ENCODE results near the gene KAT6B. TPM values are rescaled to one million over a fixed set of nuclear protein-coding genes. Genes with fewer than 3 reads are reported as not detected.

Gene KAT6B
- total RNA-seq, 4 donors from 2014 or later: 12.0 to 37.7 (median 21.6) TPM

DNA sequence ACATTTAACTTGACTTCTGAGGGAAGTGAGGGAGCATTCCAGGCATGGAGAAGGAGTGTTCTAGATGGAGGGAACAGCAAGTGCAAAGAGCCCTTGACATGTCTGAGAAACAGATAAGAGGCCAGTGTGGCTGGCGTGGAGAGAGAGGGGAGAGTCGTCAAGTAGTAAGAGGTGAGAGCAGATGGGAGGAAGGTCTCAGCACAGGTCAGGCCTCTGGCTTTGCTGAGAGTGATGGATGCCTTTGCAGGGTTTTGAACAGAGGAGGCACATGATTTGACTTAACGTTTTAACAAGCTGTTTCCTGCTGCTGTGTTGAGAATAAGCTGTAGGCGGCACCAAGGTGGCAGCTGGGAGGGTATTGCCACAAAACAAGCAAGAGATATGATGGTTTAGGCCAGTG lies 97.2 kb downstream of the KAT6B start:
- Histone ChIP-seq H3K4me3 (no peak overlapping the region), H3K9me3 (no peaks in the 10 kb centered on the region), H3K4me1 (peaks cover 67 to 76% of the 10 kb centered on the region in 2 donors), H3K27me3 (no peaks in the 10 kb centered on the region), H3K27ac (peak overlapping the region; percentile 49 to 73 (median 59)), H3K36me3 (no peaks in the 10 kb centered on the region)
- ATAC-seq (no peak), DNase-seq (no peak)
- in situ Hi-C loops (cut with MboI; ENCODE audit: low sequenced_read_pairs in 4 of 4) (no loop called here), intact Hi-C loops (cut with DNase I; ENCODE audit: low total_unique reads) (loop anchor here (5.0 kb wide), 1 partner anchor 81 kb away; no protein-coding TSS in a partner anchor)
- TF ChIP-seq POLR2A (IDR thresholded peaks at IDR 0.05): no peak
- TF ChIP-seq CTCF (IDR thresholded peaks at IDR 0.05 in 4 of 5, conservative IDR thresholded peaks at IDR 0.05 in 1 of 5): no peak

DNA sequence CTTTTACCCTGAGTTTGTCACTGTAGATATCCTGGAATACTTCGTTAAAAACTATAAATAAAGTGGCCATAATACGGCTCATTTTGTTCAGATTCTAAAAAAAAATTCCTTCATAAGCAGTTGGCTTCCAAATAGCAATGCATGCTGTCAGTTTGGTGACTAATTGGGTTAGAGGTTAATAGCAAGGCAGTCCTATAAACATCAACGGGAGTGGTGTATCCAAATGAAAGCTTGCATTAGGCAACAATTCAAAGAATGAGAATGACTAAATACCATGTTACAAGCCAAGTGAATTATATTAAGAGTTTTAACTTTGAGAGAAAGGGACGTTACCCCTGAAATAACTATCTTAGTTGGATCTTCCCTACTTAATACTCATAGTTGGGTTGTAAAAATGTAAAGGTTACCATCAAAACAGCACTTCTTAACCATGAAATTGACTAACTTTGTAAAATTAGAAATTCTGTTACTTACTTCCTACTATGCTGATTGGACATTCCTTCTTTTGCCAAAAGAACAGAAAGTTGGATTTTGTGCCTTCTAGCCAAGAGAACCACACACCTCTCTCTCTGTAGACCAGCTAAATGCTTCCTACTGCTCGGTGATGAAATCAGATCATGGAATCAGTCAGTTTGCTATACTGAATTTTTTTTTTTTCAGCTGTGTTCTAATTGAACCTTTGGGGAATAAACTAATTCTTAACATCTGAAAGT lies 98.0 kb downstream of the KAT6B start:
- intact Hi-C loops (cut with DNase I; ENCODE audit: low total_unique reads): loop anchor here (5.0 kb wide), 1 partner anchor 82 kb away; no protein-coding TSS in a partner anchor

GRCh38 chr10:74925291-74925690 lies 98.9 kb downstream of the KAT6B start:
- Histone ChIP-seq H3K9me3 (no peaks in the 10 kb centered on the region), H3K27ac (peak overlapping the region; percentile 49 to 73 (median 59)), H3K4me3 (no peak overlapping the region), H3K36me3 (no peaks in the 10 kb centered on the region), H3K4me1 (peaks cover 72 to 78% of the 10 kb centered on the region in 2 donors), H3K27me3 (no peaks in the 10 kb centered on the region)
- TF ChIP-seq CTCF (IDR thresholded peaks at IDR 0.05 in 4 of 5, conservative IDR thresholded peaks at IDR 0.05 in 1 of 5) (no peak), POLR2A (IDR thresholded peaks at IDR 0.05) (no peak)
- DNase-seq (no peak), ATAC-seq (no peak)
- in situ Hi-C loops (cut with MboI; ENCODE audit: low sequenced_read_pairs in 4 of 4): no loop called here
- intact Hi-C loops (cut with DNase I; ENCODE audit: low total_unique reads): no loop called here

More for the DNA sequence above, 98.0 kb downstream of the KAT6B start:
- no peaks in the 10 kb centered on the region for H3K27me3 ChIP-seq
- H3K36me3 ChIP-seq: no peaks in the 10 kb centered on the region
- in situ Hi-C loops (cut with MboI; ENCODE audit: low sequenced_read_pairs in 4 of 4): no loop called here
- peak overlapping the region; percentile 49 to 73 (median 59) for H3K27ac ChIP-seq
- DNase-seq: no peak
- no peaks in the 10 kb centered on the region for H3K9me3 ChIP-seq
- no peak for TF ChIP-seq POLR2A (IDR thresholded peaks at IDR 0.05)
- TF ChIP-seq CTCF (IDR thresholded peaks at IDR 0.05 in 4 of 5, conservative IDR thresholded peaks at IDR 0.05 in 1 of 5): no peak
- ATAC-seq: peak; percentile 59 to 73
- peaks cover 75 to 76% of the 10 kb centered on the region in 2 donors for H3K4me1 ChIP-seq
- peak overlapping the region in 1 of 4 donors; percentile 3 for H3K4me3 ChIP-seq

DNA sequence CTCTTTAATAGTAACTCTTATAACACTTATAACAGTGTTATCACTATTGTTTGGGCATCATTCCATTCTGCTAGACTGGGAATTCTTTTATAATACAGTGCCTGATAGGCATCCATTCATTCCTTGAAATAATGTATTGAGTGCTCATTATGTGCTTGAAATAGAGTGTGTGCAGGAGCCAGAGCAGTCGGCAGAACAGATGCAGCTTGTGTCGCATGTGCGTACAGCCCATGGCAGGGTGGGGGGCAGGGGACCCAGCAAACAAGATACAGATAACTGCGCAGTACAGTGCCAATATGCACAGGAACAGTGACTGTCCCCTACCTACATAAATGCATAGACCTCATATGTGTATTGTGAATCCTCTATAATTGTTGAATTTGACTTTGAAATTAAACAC lies 99.3 kb downstream of the KAT6B start:
- Histone ChIP-seq H3K9me3 (no peaks in the 10 kb centered on the region), H3K4me1 (peaks cover 68 to 73% of the 10 kb centered on the region in 2 donors), H3K36me3 (no peaks in the 10 kb centered on the region), H3K27ac (peak overlapping the region in 3 of 4 donors; percentile 31 to 73 (median 68)), H3K4me3 (no peak overlapping the region), H3K27me3 (no peaks in the 10 kb centered on the region)
- in situ Hi-C loops (cut with MboI; ENCODE audit: low sequenced_read_pairs in 4 of 4): no loop called here
- intact Hi-C loops (cut with DNase I; ENCODE audit: low total_unique reads): no loop called here
- TF ChIP-seq CTCF (IDR thresholded peaks at IDR 0.05 in 4 of 5, conservative IDR thresholded peaks at IDR 0.05 in 1 of 5) (no peak), POLR2A (IDR thresholded peaks at IDR 0.05) (no peak)
- ATAC-seq (no peak), DNase-seq (no peak)
